Natural killer cell (primary cell): ENCODE data around the gene OXER1. TPM values are rescaled to one million over a fixed set of nuclear protein-coding genes. Genes with fewer than 3 reads are reported as not detected.

Source experiments
- ATAC-seq, 3 donors: fragments of 150-1000 bp in 2 of 3; fragments of 200-7000 bp in 1 of 3; cut with Tn5 transposase; 1 replicate in 1 of 3; 2 replicates in 2 of 3; pipeline ENCODE4 v1.10.0; 2021; ENCODE audit warnings: mild to moderate bottlenecking in 2 of 3, moderate library complexity in 2 of 3
- DNase-seq, 2 donors: peaks; one replicate each; pipeline versions ENCODE4 v3.0.0 to v3.0.0-alpha.2; 2013 to 2021; ENCODE audit warnings: mixed read lengths in 1 of 2
- H3K27ac ChIP-seq: one replicate; pipeline ENCODE4 v1.5.1; 2013; ENCODE audit warnings: mild to moderate bottlenecking, low read length
- H3K27me3 ChIP-seq: one replicate; pipeline ENCODE4 v1.6.1; 2013; ENCODE audit warnings: low read length; ENCODE audit not compliant: control insufficient read depth, insufficient read depth
- H3K36me3 ChIP-seq: one replicate; pipeline ENCODE4 v1.6.1; 2013; ENCODE audit warnings: low read length; ENCODE audit not compliant: control insufficient read depth, insufficient read depth
- H3K4me1 ChIP-seq: one replicate; pipeline ENCODE4 v1.6.1; 2013; ENCODE audit warnings: low read length; ENCODE audit not compliant: control insufficient read depth, insufficient read depth
- H3K4me3 ChIP-seq: one replicate; pipeline ENCODE4 v1.5.1; 2013; ENCODE audit warnings: low read length
- H3K9me3 ChIP-seq: one replicate; pipeline ENCODE4 v1.6.1; 2013; ENCODE audit warnings: low read length; ENCODE audit not compliant: control insufficient read depth, insufficient read depth
- H3K27ac Mint-ChIP-seq, 2 donors: one replicate each; pipeline ENCODE4 v1.8.0; 2022; ENCODE audit warnings: mild to moderate bottlenecking in 2 of 2, mixed read lengths in 2 of 2, moderate library complexity in 1 of 2
- H3K27me3 Mint-ChIP-seq, 2 donors: one replicate each; pipeline ENCODE4 v1.8.0; 2022; ENCODE audit warnings: low read depth in 2 of 2, mixed read lengths in 2 of 2
- H3K36me3 Mint-ChIP-seq: one replicate; pipeline ENCODE4 v1.8.0; 2022; ENCODE audit warnings: mixed read lengths
- H3K4me1 Mint-ChIP-seq, 2 donors: one replicate each; pipeline ENCODE4 v1.8.0; 2022; ENCODE audit warnings: mixed read lengths in 2 of 2
- H3K4me3 Mint-ChIP-seq: one replicate; pipeline ENCODE4 v1.8.0; 2022; ENCODE audit warnings: mild to moderate bottlenecking, moderate library complexity, mixed read lengths
- H3K9me3 Mint-ChIP-seq, 2 donors: one replicate each; pipeline ENCODE4 v1.8.0; 2022; ENCODE audit warnings: mixed read lengths in 2 of 2
- WGBS: methylation state at CpG from one replicate; pipeline ENCODE4 v1.1.7; 2013; ENCODE audit warnings: missing lambda C conversion rate; ENCODE audit not compliant: insufficient coverage; 5-methylcytosine and 5-hydroxymethylcytosine counted together
- intact Hi-C: fragments of 100-400 bp; cut with micrococcal nuclease; formaldehyde crosslinking; loops from one replicate; pipeline ENCODE4 v1.14.2; 2022
- total RNA-seq, 4 donors: library from RNA; stranded (reverse); fragments of 120-200 nt in 1 of 4; gene quantifications; one replicate each; pipeline versions ENCODE4 v1.2.3 to v1.2.4, GENCODE V29; 2013 to 2022
- TF ChIP-seq, protein P1 (sequence below): fragments of 200-600 bp; IDR thresholded peaks from one replicate; pipeline ENCODE4 v1.8.0; 2022; ENCODE audit warnings: antibody characterized with exemption

OXER1 gene
- total RNA-seq, 3 donors from 2014 or later (not counting 1 experiment from before 2014, with no cell fraction given) = 0.19 to 2.7 (median 0.41) TPM

DNA sequence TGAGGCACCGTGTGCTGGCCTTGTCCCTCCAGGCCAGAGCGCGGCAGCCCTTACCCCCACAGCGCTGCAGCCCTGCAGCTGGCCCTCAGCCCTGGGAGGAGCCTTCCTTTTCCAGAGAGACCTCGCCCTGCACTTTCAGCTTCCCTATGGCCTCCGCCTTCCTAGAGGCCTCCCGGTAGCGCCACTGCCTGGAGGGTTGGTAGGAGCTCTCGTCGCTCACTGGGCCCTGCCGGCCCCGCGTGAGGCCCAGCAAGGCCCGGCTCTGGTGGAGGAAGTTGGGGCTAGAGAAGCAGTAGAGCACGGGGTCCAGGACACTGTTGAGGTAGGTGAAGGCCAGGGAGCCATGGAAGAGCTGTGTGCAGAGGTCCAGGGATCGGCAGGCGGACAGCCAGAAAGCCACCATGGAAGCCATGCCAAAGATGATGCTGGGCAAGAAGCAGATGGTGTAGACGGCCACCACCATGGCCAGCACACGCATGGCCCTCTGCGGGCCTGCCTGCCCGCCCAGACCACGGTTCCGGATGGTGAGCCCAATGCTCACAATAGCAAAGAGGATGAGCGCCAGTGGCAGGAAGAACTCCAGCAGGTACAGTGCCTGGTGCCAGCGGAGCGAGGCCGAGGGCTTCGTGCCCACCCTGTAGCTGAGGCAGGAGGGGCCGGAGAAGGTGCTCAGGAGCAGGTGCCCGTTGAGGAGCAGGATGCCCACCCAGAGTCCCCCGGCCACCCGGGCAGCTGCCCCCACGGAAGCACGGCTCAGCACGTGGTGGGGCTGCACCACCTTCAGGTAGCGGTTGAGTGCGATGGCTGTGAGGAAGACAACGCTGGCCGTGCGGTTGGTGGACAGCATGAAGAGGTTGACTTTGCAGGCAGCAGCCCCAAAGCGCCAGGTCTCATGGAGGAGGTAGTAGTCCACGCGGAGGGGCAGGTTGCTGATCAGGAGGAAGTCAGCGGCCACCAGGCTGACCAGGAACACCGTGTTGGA lies 821 bp downstream of the OXER1 start:
- no peaks in the 10 kb centered on the region for H3K9me3 Mint-ChIP-seq
- Histone ChIP-seq H3K4me3 (no peak overlapping the region), H3K27me3 (no peaks in the 10 kb centered on the region), H3K36me3 (no peaks in the 10 kb centered on the region), H3K9me3 (no peaks in the 10 kb centered on the region), H3K4me1 (peaks cover 7% of the 10 kb centered on the region), H3K27ac (no peak overlapping the region)
- no peak overlapping the region for H3K4me3 Mint-ChIP-seq
- TF ChIP-seq, protein P1, sequence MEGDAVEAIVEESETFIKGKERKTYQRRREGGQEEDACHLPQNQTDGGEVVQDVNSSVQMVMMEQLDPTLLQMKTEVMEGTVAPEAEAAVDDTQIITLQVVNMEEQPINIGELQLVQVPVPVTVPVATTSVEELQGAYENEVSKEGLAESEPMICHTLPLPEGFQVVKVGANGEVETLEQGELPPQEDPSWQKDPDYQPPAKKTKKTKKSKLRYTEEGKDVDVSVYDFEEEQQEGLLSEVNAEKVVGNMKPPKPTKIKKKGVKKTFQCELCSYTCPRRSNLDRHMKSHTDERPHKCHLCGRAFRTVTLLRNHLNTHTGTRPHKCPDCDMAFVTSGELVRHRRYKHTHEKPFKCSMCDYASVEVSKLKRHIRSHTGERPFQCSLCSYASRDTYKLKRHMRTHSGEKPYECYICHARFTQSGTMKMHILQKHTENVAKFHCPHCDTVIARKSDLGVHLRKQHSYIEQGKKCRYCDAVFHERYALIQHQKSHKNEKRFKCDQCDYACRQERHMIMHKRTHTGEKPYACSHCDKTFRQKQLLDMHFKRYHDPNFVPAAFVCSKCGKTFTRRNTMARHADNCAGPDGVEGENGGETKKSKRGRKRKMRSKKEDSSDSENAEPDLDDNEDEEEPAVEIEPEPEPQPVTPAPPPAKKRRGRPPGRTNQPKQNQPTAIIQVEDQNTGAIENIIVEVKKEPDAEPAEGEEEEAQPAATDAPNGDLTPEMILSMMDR = no peak
- DNase-seq = no peak
- WGBS = 93% methylated on average over 45 of the region's 45 CpGs
- H3K36me3 Mint-ChIP-seq = no peaks in the 10 kb centered on the region
- intact Hi-C loops = no loop called here
- no peak overlapping the region for H3K27ac Mint-ChIP-seq
- peaks cover 0 to 13% of the 10 kb centered on the region in 2 donors for H3K4me1 Mint-ChIP-seq
- H3K27me3 Mint-ChIP-seq = no peaks in the 10 kb centered on the region
- no peak for ATAC-seq

DNA sequence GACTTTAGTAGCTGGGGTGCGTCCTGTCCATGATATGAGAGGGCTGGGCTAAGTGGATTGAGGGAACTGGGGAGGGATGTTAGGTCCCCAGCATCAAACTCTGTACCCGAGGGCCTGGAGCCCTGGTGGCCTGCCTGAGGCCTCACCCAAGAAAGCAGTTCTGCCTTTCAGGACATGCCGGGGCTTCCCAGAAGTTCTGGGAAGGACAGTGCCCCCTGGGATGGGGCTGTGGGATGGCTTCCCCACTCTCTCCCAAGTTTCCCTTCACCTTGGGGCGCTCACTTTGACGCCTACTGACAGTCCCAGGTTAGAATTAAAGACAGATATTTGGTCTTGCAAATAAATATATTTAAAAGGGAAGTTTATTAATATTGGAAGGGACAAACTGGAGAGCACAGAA lies 1.8 kb downstream of the OXER1 start:
- Mint-ChIP-seq H3K27me3 (no peaks in the 10 kb centered on the region), H3K27ac (no peak overlapping the region), H3K4me3 (no peak overlapping the region), H3K9me3 (no peaks in the 10 kb centered on the region), H3K36me3 (no peaks in the 10 kb centered on the region), H3K4me1 (peaks cover 0 to 13% of the 10 kb centered on the region in 2 donors)
- intact Hi-C loops = no loop called here
- H3K27ac ChIP-seq = no peak overlapping the region
- ATAC-seq (no peak), DNase-seq (no peak)
- H3K27me3 ChIP-seq = no peaks in the 10 kb centered on the region
- TF ChIP-seq, protein P1 = no peak
- H3K4me1 ChIP-seq = peaks cover 7% of the 10 kb centered on the region
- H3K36me3 ChIP-seq = no peaks in the 10 kb centered on the region
- WGBS = 94% methylated on average over 4 of the region's 5 CpGs
- no peaks in the 10 kb centered on the region for H3K9me3 ChIP-seq
- no peak overlapping the region for H3K4me3 ChIP-seq

DNA sequence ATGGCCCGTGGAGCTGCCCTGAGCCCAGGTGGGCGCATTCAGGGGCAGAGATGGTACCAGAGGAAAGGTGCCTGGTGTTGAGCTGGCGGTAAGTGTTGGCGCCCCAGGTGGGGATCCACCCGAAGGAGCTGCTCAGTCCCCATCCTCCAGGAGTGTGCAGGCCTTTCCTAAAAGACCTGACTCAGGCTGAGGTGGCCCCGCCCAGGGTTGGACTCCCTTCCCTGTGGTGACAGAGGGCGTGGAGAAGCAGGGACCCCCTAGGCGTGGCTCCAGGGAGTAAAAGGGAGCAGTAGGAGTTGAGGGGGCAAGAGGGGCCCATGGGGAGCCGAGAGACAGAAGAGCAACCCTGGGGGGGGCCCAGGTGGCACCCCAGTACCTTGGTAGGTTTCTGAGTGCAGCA lies 2.4 kb downstream of the OXER1 start:
- Histone ChIP-seq H3K4me3 (no peak overlapping the region), H3K9me3 (no peaks in the 10 kb centered on the region), H3K36me3 (no peaks in the 10 kb centered on the region), H3K4me1 (peaks cover 7% of the 10 kb centered on the region), H3K27me3 (no peaks in the 10 kb centered on the region), H3K27ac (no peak overlapping the region)
- Mint-ChIP-seq H3K9me3 (no peaks in the 10 kb centered on the region), H3K27ac (no peak overlapping the region), H3K27me3 (no peaks in the 10 kb centered on the region), H3K36me3 (no peaks in the 10 kb centered on the region), H3K4me1 (peaks cover 0 to 13% of the 10 kb centered on the region in 2 donors), H3K4me3 (no peak overlapping the region)
- 93% methylated on average over 9 of the region's 9 CpGs for WGBS
- DNase-seq (no peak), ATAC-seq (no peak)
- TF ChIP-seq, protein P1 = no peak
- intact Hi-C loops = no loop called here
